ENCODE data around the gene ADAP2.

DNA sequence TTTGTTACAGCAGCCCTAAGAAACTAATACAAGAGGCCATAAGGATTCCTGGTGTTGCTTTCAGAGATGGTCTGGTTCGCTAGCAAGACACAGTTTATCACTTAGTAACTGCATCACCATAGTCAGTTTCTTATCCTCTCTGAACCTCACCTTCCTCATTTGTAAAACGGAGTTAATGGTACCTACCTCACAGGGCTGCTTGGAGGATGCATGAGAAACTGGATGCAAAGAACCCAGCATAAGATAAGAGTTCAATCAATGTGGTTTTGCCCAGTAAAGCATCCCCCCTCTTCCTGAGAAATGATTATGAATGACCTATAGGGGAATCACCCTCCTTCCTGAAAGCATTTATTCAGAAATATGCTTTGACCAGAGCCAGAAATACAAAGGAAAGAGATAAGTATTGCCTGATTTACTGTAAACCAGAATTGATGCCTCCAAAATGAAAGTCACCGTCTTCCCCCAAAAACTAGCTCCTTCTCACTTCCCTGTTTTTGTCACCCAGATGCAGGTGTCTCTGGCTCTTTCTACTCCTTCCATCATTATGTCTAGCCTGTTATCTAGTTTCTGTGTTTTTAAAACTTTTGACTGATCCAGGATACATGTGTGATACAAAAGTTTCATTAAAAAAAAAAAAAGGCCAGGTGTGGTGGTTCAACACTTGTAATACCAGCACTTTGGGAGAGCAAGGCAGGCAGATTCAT lies 12.9 kb upstream of the ADAP2 start:
- no peak for TF ChIP-seq POLR2AphosphoS5 (IDR thresholded peaks at IDR 0.05; ENCODE audit: low read depth, low read length)
- TF ChIP-seq, protein P1, sequence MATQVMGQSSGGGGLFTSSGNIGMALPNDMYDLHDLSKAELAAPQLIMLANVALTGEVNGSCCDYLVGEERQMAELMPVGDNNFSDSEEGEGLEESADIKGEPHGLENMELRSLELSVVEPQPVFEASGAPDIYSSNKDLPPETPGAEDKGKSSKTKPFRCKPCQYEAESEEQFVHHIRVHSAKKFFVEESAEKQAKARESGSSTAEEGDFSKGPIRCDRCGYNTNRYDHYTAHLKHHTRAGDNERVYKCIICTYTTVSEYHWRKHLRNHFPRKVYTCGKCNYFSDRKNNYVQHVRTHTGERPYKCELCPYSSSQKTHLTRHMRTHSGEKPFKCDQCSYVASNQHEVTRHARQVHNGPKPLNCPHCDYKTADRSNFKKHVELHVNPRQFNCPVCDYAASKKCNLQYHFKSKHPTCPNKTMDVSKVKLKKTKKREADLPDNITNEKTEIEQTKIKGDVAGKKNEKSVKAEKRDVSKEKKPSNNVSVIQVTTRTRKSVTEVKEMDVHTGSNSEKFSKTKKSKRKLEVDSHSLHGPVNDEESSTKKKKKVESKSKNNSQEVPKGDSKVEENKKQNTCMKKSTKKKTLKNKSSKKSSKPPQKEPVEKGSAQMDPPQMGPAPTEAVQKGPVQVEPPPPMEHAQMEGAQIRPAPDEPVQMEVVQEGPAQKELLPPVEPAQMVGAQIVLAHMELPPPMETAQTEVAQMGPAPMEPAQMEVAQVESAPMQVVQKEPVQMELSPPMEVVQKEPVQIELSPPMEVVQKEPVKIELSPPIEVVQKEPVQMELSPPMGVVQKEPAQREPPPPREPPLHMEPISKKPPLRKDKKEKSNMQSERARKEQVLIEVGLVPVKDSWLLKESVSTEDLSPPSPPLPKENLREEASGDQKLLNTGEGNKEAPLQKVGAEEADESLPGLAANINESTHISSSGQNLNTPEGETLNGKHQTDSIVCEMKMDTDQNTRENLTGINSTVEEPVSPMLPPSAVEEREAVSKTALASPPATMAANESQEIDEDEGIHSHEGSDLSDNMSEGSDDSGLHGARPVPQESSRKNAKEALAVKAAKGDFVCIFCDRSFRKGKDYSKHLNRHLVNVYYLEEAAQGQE (IDR thresholded peaks at IDR 0.05; ENCODE audit: insufficient read depth in 1 of 2, low read depth in 2 of 2, low read length in 2 of 2): no peak
- no peak for TF ChIP-seq SIN3A (IDR thresholded peaks at IDR 0.05; ENCODE audit: borderline replicate concordance, insufficient read depth, low read length)
